NCI-H146 treated with DMSO at 0.1 percent for 48 hours (cell line): ENCODE results near the gene RPL35.

ENCODE experiments used
- DNase-seq: peaks from one replicate; lab custom pipeline; 2025; ENCODE audit not compliant: unreplicated experiment; lab: John Stamatoyannopoulos, UW

The RPL35 gene

GRCh38 chr9:124861342-124862229 is at the start of gene RPL35, which contains the start of gene ARPC5L:
RPL35 (minus strand) TSS chr9:124861957; CDS start chr9:124861912, 45 bp downstream.
ARPC5L (plus strand) TSS chr9:124862130; CDS start chr9:124869291, 7,161 bp downstream.
- peak; percentile 66 for DNase-seq

- DNase-seq = no peak
These were observed 46.3 kb upstream of the RPL35 start for GRCh38 chr9:124908098-124908497.

- DNase-seq = no peak
These were observed 45.2 kb upstream of the RPL35 start for GRCh38 chr9:124906966-124907365.

- no peak for DNase-seq
These were observed 38.1 kb upstream of the RPL35 start for GRCh38 chr9:124899845-124900244.

GRCh38 chr9:124897570-124898460 is 36.1 kb upstream of the RPL35 start:
- DNase-seq = no peak

- DNase-seq = no peak
These were observed 33.0 kb upstream of the RPL35 start for GRCh38 chr9:124894741-124895170.

- DNase-seq = no peak
These were observed 32.4 kb upstream of the RPL35 start for GRCh38 chr9:124894035-124894740.

GRCh38 chr9:124890179-124890578 is 28.4 kb upstream of the RPL35 start:
- DNase-seq = no peak

GRCh38 chr9:124889006-124889405 is 27.2 kb upstream of the RPL35 start:
- DNase-seq = no peak

- DNase-seq = no peak
These were observed 26.1 kb upstream of the RPL35 start for GRCh38 chr9:124887832-124888231.

- DNase-seq = no peak
These were observed 25.2 kb upstream of the RPL35 start for GRCh38 chr9:124886866-124887492.

- DNase-seq = no peak
These were observed 24.7 kb upstream of the RPL35 start for GRCh38 chr9:124886461-124886860.

GRCh38 chr9:124885551-124885950 is 23.8 kb upstream of the RPL35 start:
- no peak for DNase-seq

GRCh38 chr9:124884376-124884775 is 22.6 kb upstream of the RPL35 start:
- DNase-seq = no peak

- no peak for DNase-seq
These were observed 20.5 kb upstream of the RPL35 start for GRCh38 chr9:124882231-124882630.

GRCh38 chr9:124881138-124881743 is 19.5 kb upstream of the RPL35 start:
- DNase-seq = no peak

GRCh38 chr9:124880501-124880900 is 18.7 kb upstream of the RPL35 start:
- no peak for DNase-seq

- DNase-seq = no peak
These were observed 17.5 kb upstream of the RPL35 start for GRCh38 chr9:124879226-124879625.

- DNase-seq = no peak
These were observed 16.8 kb upstream of the RPL35 start for GRCh38 chr9:124878518-124878917.

- DNase-seq = no peak
These were observed 16.3 kb upstream of the RPL35 start for GRCh38 chr9:124878021-124878420.
